NCI-H2171 treated with DMSO at 0.1 percent for 48 hours (cell line): ENCODE measurements around the gene PCK2.

Experiments
- DNase-seq: peaks from one replicate; lab custom pipeline; 2025; lab: John Stamatoyannopoulos, UW

Gene PCK2

GRCh38 chr14:24136684-24137528 lies 42.8 kb downstream of the PCK2 start:
- no peak for DNase-seq

GRCh38 chr14:24137529-24138395 lies 43.7 kb downstream of the PCK2 start:
- no peak for DNase-seq

- DNase-seq: no peak
These were observed 44.5 kb downstream of the PCK2 start for GRCh38 chr14:24138396-24139271.

GRCh38 chr14:24139272-24139934 lies 45.3 kb downstream of the PCK2 start:
- no peak for DNase-seq

GRCh38 chr14:24141097-24141880 lies 47.2 kb downstream of the PCK2 start, which contains the start of gene EMC9:
EMC9 (minus strand) TSS chr14:24141591; CDS start chr14:24141304, 287 bp downstream.
- DNase-seq: peak; percentile 100

- DNase-seq: no peak
These were observed 49.4 kb downstream of the PCK2 start for GRCh38 chr14:24143511-24143910.

- DNase-seq: no peak
These were observed 50.3 kb downstream of the PCK2 start for GRCh38 chr14:24144451-24144850.

GRCh38 chr14:24145219-24145618 lies 51.1 kb downstream of the PCK2 start:
- no peak for DNase-seq

GRCh38 chr14:24145690-24146452 lies 51.8 kb downstream of the PCK2 start:
- DNase-seq: no peak

- peak; percentile 94 for DNase-seq
These were observed 52.4 kb downstream of the PCK2 start, which contains the start of gene PSME2 for GRCh38 chr14:24146453-24146977. PSME2 (minus strand) TSS chr14:24146610; CDS start chr14:24146581, 29 bp downstream.

GRCh38 chr14:24146978-24147760 lies 53.1 kb downstream of the PCK2 start, which contains the start of gene RNF31:
RNF31 (plus strand) TSS chr14:24147498; CDS start chr14:24147699, 201 bp downstream.
- DNase-seq: peak; percentile 99

GRCh38 chr14:24147761-24148428 lies 53.8 kb downstream of the PCK2 start:
- no peak for DNase-seq

GRCh38 chr14:24149302-24149969 lies 55.3 kb downstream of the PCK2 start:
- DNase-seq: no peak

- no peak for DNase-seq
These were observed 56.0 kb downstream of the PCK2 start for GRCh38 chr14:24150061-24150460.

GRCh38 chr14:24150567-24150966 lies 56.5 kb downstream of the PCK2 start:
- no peak for DNase-seq

GRCh38 chr14:24150993-24151392 lies 56.9 kb downstream of the PCK2 start:
- DNase-seq: no peak

- DNase-seq: no peak
These were observed 57.4 kb downstream of the PCK2 start for GRCh38 chr14:24151404-24152080.
